Subcutaneous abdominal adipose tissue (tissue), 5 donors: ENCODE results near the gene ZBTB16.

Source experiments
- H3K27ac ChIP-seq: one replicate; pipeline ENCODE4 v1.7.0; 2013; ENCODE audit warnings: low read depth, mild to moderate bottlenecking, inconsistent platforms, low read length, moderate library complexity
- H3K27me3 ChIP-seq, 5 donors: one replicate each; pipeline ENCODE4 v1.7.0; 2013; ENCODE audit warnings: low read length in 5 of 5, inconsistent platforms in 1 of 5; ENCODE audit not compliant: control insufficient read depth in 5 of 5, insufficient read depth in 4 of 5
- H3K36me3 ChIP-seq, 5 donors: one replicate each; pipeline ENCODE4 v1.7.0; 2013; ENCODE audit warnings: low read length in 5 of 5; ENCODE audit not compliant: control insufficient read depth in 5 of 5, insufficient read depth in 5 of 5
- H3K4me1 ChIP-seq, 5 donors: one replicate each; pipeline ENCODE4 v1.7.0; 2013; ENCODE audit warnings: low read length in 5 of 5, mild to moderate bottlenecking in 3 of 5, moderate library complexity in 1 of 5; ENCODE audit not compliant: control insufficient read depth in 5 of 5, insufficient read depth in 5 of 5
- H3K4me3 ChIP-seq, 5 donors: one replicate each; pipeline ENCODE4 v1.7.0; 2013; ENCODE audit warnings: low read length in 5 of 5, low read depth in 1 of 5
- H3K9ac ChIP-seq, 5 donors: one replicate each; pipeline ENCODE4 v1.7.0; 2013; ENCODE audit warnings: low read length in 5 of 5, mild to moderate bottlenecking in 4 of 5, moderate library complexity in 3 of 5
- H3K9me3 ChIP-seq, 5 donors: one replicate each; pipeline ENCODE4 v1.7.0; 2013; ENCODE audit warnings: low read length in 5 of 5; ENCODE audit not compliant: control insufficient read depth in 5 of 5
- donor health status: healthy.
- donor health status: healthy.
- donor health status: healthy.
- donor health status: healthy.
- donor health status: healthy.

The ZBTB16 gene

DNA sequence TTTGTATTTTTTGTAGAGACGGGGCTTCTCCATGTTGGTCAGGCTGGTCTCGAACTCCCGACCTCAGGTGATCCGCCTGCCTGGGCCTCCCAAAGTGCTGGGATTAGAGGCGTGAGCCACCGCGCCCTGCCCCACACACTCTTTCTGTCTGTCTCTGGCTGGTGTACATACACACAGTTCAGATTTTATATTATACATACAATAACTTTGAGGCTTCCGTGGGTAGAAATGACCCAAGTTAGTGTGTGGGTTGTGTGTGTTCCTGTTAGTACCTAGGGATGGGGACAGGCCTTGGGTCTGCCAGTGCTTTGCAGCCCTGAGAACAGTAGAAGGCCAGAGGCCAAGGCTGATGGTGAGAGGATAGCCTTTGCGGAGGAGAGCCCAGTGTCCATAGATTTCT is 2.8 kb downstream of the ZBTB16 start:
- no peaks in the 10 kb centered on the region for H3K9me3 ChIP-seq
- H3K4me1 ChIP-seq: peaks cover 9 to 74% (median 67%) of the 10 kb centered on the region in 5 donors
- peak overlapping the region in 2 of 5 donors; percentile 37 to 96 for H3K4me3 ChIP-seq
- H3K36me3 ChIP-seq: peaks cover 3 to 42% (median 39%) of the 10 kb centered on the region in 5 donors
- H3K27me3 ChIP-seq: no peaks in the 10 kb centered on the region
- H3K27ac ChIP-seq: peak overlapping the region; percentile 86
- H3K9ac ChIP-seq: peak overlapping the region in 1 of 5 donors; percentile 46

DNA sequence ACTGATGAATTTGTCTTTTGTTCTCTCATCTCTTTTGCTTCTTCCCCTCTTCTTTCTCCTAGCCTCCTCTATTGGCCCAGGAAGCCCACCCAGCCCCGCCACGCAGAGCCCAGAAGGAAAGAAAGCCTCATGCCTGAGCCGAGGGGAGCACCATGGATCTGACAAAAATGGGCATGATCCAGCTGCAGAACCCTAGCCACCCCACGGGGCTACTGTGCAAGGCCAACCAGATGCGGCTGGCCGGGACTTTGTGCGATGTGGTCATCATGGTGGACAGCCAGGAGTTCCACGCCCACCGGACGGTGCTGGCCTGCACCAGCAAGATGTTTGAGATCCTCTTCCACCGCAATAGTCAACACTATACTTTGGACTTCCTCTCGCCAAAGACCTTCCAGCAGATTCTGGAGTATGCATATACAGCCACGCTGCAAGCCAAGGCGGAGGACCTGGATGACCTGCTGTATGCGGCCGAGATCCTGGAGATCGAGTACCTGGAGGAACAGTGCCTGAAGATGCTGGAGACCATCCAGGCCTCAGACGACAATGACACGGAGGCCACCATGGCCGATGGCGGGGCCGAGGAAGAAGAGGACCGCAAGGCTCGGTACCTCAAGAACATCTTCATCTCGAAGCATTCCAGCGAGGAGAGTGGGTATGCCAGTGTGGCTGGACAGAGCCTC is 3.8 kb downstream of the ZBTB16 start:
- Histone ChIP-seq H3K4me3 (peak overlapping the region in 3 of 5 donors; percentile 8 to 96 (median 27)), H3K36me3 (peaks cover 3 to 50% (median 46%) of the 10 kb centered on the region in 5 donors), H3K27ac (peak overlapping the region; percentile 86), H3K9me3 (no peaks in the 10 kb centered on the region), H3K27me3 (no peaks in the 10 kb centered on the region), H3K9ac (no peak overlapping the region), H3K4me1 (peaks cover 9 to 79% (median 74%) of the 10 kb centered on the region in 5 donors)

DNA sequence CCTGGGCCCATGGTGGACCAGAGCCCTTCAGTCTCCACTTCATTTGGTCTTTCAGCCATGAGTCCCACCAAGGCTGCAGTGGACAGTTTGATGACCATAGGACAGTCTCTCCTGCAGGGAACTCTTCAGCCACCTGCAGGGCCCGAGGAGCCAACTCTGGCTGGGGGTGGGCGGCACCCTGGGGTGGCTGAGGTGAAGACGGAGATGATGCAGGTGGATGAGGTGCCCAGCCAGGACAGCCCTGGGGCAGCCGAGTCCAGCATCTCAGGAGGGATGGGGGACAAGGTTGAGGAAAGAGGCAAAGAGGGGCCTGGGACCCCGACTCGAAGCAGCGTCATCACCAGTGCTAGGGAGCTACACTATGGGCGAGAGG is 4.3 kb downstream of the ZBTB16 start:
- H3K36me3 ChIP-seq: peaks cover 3 to 55% (median 50%) of the 10 kb centered on the region in 5 donors
- no peaks in the 10 kb centered on the region for H3K27me3 ChIP-seq
- no peaks in the 10 kb centered on the region for H3K9me3 ChIP-seq
- H3K4me3 ChIP-seq: peak overlapping the region in 3 of 5 donors; percentile 8 to 96 (median 27)
- H3K4me1 ChIP-seq: peaks cover 7 to 79% (median 74%) of the 10 kb centered on the region in 5 donors
- H3K9ac ChIP-seq: no peak overlapping the region
- peak overlapping the region; percentile 86 for H3K27ac ChIP-seq

DNA sequence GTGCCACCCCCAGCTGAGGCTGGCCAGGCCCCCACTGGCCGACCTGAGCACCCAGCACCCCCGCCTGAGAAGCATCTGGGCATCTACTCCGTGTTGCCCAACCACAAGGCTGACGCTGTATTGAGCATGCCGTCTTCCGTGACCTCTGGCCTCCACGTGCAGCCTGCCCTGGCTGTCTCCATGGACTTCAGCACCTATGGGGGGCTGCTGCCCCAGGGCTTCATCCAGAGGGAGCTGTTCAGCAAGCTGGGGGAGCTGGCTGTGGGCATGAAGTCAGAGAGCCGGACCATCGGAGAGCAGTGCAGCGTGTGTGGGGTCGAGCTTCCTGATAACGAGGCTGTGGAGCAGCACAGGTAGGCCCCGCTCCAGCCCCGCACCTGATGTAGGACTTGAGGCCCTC is 4.7 kb downstream of the ZBTB16 start:
- no peaks in the 10 kb centered on the region for H3K9me3 ChIP-seq
- H3K27me3 ChIP-seq: no peaks in the 10 kb centered on the region
- no peak overlapping the region for H3K27ac ChIP-seq
- H3K36me3 ChIP-seq: peaks cover 3 to 57% (median 51%) of the 10 kb centered on the region in 5 donors
- H3K4me1 ChIP-seq: peaks cover 7 to 79% (median 72%) of the 10 kb centered on the region in 5 donors
- peak overlapping the region in 3 of 5 donors; percentile 8 to 96 (median 27) for H3K4me3 ChIP-seq
- H3K9ac ChIP-seq: no peak overlapping the region

DNA sequence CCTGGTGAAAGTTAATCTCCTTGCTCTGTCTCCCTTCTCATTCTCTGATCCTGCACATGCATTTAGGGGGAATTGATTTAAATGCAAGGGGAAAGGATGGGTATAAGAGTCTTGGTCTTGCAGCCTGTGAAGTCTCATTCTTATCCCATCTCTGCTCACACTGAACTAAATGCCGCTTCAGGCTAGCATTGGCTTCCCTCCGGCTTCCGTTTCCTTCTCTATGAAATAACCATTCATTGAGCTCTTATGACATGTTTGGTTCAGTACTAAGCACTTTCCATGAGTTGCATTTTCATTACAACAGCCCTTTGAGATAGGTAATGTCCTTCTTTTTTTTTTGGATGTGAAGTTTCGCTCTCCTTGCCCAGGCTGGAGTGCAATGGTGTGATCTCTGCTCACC is 5.6 kb downstream of the ZBTB16 start:
- Histone ChIP-seq H3K9ac (peak overlapping the region in 1 of 5 donors; percentile 19), H3K9me3 (no peaks in the 10 kb centered on the region), H3K4me1 (peaks cover 7 to 84% (median 75%) of the 10 kb centered on the region in 5 donors), H3K4me3 (peak overlapping the region; percentile 8 to 96 (median 16)), H3K27me3 (no peaks in the 10 kb centered on the region), H3K27ac (no peak overlapping the region), H3K36me3 (peaks cover 3 to 61% (median 56%) of the 10 kb centered on the region in 5 donors)

DNA sequence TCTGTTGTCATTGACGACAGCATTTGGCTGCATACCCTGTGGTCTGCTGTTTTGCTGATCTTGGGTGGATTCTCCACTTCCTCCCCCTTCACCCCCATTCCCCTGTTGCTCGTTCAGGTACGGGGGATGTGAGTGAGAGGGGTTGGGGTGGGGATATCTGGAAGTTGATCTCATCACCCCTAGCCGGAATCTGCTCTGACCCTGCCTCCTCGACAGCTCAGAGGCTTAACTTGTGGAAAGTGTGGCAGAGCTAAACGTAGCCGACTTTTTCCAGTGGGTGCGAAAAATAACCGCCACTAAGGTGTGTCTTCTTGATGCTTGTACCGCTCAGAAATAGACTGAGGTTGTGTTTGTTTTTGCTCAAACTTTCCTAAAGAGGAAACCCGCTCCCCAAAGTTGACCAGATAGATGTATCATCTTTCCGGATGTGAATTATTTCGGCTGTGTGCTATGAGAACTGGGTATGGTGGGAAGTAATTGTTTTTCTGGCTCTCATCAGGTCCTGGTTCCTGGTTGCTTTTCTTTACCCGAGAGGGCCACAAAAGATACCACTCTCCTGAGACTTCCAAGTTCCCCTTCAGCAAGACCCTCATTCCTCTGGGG is 6.6 kb downstream of the ZBTB16 start:
- Histone ChIP-seq H3K9me3 (no peaks in the 10 kb centered on the region), H3K36me3 (peaks cover 7 to 69% (median 61%) of the 10 kb centered on the region in 5 donors), H3K27ac (peak overlapping the region; percentile 41), H3K27me3 (no peaks in the 10 kb centered on the region), H3K9ac (peak overlapping the region in 1 of 5 donors; percentile 22), H3K4me1 (peaks cover 7 to 93% (median 83%) of the 10 kb centered on the region in 5 donors), H3K4me3 (peak overlapping the region in 2 of 5 donors; percentile 11 to 96)

DNA sequence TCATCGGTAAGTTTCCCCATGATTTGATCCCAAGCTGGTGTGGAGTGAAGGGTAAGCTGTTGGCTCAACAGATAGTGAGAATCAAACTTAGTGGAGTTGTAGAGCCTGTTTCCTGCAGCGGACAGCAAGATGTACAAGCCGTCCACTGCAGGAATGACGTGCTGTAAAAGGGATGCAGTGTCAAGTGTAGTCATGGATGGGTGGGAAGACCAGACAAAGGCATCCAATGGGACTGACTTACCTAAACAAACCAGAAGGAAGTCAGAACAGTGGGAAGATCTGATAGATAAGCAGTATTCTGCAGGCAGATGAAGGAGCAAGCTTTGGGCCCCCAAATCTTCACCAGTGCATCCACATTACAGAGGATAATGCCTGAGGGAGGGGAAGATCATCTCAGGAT is 8.8 kb downstream of the ZBTB16 start:
- Histone ChIP-seq H3K27ac (no peak overlapping the region), H3K4me1 (peaks cover 19 to 93% (median 83%) of the 10 kb centered on the region in 5 donors)

DNA sequence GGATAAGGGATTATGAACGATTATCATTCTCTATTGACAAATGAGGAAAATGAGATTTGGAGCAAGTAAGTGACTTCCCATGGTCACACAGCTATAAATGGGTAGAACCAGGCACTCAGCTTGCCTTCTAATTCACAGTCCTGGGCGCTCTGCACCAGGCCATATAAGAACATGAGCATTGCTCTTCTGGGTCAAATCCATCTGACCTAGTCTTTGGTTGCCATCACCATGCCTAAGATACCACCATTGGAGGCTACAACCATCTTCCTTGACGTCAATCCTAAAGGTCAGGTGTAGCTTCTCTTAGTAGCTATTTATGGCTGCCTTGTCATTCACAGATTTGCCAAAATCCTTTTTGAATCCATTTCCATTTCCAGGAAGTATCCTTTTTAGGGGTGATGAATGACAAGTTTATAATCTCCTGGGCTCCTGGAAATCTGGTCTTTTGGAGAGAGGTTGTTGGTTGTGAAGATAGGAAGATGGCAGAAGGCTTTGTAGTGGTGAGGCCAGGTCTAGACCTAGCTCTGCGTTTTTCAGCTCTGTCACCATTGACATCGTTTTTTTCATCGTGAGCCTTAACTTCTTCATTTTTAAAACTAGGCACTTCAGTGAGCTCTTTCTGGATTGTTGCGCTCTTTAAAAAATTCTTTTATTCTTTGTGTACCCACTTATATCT is 11.1 kb downstream of the ZBTB16 start:
- H3K9ac ChIP-seq: no peak overlapping the region
- peaks cover 15 to 92% (median 82%) of the 10 kb centered on the region in 5 donors for H3K4me1 ChIP-seq
- no peak overlapping the region for H3K4me3 ChIP-seq

More for the DNA sequence above, 8.8 kb downstream of the ZBTB16 start:
- no peaks in the 10 kb centered on the region for H3K9me3 ChIP-seq
- H3K9ac ChIP-seq: no peak overlapping the region
- no peaks in the 10 kb centered on the region for H3K27me3 ChIP-seq
- H3K36me3 ChIP-seq: peaks cover 7 to 66% (median 58%) of the 10 kb centered on the region in 5 donors
- H3K4me3 ChIP-seq: no peak overlapping the region

DNA sequence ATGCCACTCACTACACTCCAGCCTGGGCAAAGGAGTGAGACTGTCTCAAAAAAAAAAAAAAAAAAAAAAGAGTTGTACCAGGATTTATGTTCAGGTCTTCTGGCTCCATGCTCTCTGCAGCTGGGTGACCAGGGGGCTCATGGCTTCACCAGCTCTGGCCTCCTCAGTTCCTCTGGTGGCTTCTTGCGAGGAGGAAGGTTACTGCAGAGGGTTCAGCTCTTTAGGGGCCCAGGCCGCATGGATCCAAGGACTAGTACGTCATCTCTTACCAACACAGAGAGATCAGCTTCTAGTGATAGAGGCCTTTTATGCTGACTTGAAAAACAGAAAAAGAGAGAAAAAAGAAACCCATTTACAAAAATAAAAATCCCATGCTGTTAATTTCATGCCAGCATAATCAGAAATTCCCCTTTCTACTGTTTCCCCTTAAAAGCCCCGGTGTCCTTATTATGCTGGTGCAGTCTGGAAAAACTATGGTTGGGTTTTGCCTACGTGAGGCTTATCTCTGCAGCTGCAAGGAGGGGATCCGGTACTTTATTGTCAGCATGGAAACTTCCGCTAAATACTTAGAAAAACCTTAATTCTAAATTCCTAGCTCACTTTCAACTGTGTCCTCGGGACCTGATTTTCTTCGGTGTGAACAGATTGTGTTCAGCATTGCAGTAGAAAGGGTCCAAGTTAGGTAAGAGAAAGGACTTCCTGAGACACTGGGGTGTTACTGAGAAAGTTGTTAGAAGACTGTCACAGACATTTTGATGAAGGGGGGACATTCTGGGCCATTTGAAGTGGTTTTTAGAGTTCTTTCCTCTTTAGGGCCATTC is 13.7 kb downstream of the ZBTB16 start:
- no peaks in the 10 kb centered on the region for H3K9me3 ChIP-seq
- H3K27ac ChIP-seq: peak overlapping the region; percentile 91
- no peak overlapping the region for H3K4me3 ChIP-seq
- peaks cover 4 to 40% (median 34%) of the 10 kb centered on the region in 5 donors for H3K36me3 ChIP-seq
- peak overlapping the region in 1 of 5 donors; percentile 25 for H3K9ac ChIP-seq
- peaks cover 17 to 92% (median 85%) of the 10 kb centered on the region in 5 donors for H3K4me1 ChIP-seq
- H3K27me3 ChIP-seq: no peaks in the 10 kb centered on the region

More for the DNA sequence above, 11.1 kb downstream of the ZBTB16 start:
- H3K36me3 ChIP-seq: peaks cover 7 to 53% (median 41%) of the 10 kb centered on the region in 5 donors
- peak overlapping the region; percentile 91 for H3K27ac ChIP-seq
- no peaks in the 10 kb centered on the region for H3K27me3 ChIP-seq
- H3K9me3 ChIP-seq: no peaks in the 10 kb centered on the region
